ENCODE measurements around the gene TOX4.

The TOX4 gene

GRCh38 chr14:21518725-21519124, 41.7 kb downstream of the TOX4 start:
- TF ChIP-seq CTCF (IDR thresholded peaks at IDR 0.05; ENCODE audit: borderline replicate concordance, insufficient read depth, low read depth, low read length), result no peak
- no peak overlapping the region for H3K4me3 ChIP-seq (ENCODE audit: low read depth, low read length)

- H3K4me3 ChIP-seq (ENCODE audit: low read depth, low read length), result no peak overlapping the region
- TF ChIP-seq CTCF (IDR thresholded peaks at IDR 0.05; ENCODE audit: borderline replicate concordance, insufficient read depth, low read depth, low read length), result no peak
These were observed 43.8 kb downstream of the TOX4 start for GRCh38 chr14:21520767-21521166.

DNA sequence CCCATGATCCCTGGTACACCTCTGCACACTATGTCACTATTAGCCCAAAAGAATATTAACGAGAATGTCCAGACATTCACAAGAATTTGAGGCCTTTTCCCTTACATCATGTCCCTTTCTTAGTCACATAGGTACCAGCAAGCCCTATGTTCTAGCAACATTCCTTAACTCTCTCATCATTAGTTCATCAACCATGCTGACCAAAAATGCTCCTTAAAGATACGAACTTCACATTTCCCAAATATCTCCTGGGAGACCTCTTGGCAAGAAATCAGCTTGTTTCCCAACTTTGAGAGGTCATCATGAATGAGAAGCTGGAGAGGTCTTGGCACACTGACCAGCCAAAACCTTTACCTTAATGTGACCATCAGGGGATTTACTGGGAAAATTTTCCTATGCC, 44.5 kb downstream of the TOX4 start:
- no peak overlapping the region for H3K4me3 ChIP-seq (ENCODE audit: low read depth, low read length)
- TF ChIP-seq CTCF (IDR thresholded peaks at IDR 0.05; ENCODE audit: borderline replicate concordance, insufficient read depth, low read depth, low read length), result no peak

GRCh38 chr14:21523203-21523602, 46.2 kb downstream of the TOX4 start:
- no peak overlapping the region for H3K4me3 ChIP-seq (ENCODE audit: low read depth, low read length)
- TF ChIP-seq CTCF (IDR thresholded peaks at IDR 0.05; ENCODE audit: borderline replicate concordance, insufficient read depth, low read depth, low read length), result no peak

DNA sequence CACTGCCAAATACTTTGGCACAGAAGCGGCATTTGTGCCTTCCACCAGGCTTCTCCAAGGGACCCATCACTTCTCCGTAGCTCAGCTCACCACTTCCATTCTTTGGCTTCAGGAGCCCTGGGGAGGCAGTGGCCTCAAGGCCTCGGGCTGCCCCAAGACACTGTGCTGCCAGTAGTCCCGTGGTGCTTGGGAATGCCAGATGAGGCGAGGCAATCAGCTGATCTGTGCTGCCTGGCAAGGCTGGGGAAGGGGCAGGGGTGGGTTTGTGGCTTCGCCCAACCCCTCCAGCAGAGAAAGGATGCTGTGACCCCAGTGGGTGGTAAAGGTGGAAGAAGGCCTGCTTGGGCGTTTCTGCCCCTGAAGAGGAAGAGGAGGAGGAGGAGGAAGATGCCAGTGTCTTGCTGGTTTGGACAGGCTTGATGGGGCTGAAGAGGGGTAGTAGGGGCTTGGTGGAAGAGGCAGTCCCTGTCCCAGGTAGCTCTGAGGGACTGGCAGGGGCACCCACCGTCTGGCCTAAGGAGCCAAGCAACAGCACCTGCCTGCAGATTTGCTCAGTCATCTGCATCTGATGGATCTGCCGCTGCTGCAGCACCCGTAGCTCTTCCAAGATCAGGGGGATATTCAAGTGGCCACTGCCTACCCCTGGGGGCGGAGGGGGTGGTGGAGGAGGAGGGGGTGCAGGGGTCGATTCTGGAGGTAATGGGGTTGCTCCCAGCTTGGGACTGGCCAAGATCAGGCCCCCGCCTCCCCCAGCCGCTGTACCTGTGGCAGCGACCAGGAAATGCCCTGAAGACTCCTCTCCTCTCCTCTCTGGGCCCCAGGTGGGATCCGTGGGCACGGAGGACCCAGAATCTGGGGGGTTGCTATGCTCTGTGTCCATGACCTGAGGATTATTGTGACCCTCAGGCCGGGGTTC, 47.8 kb downstream of the TOX4 start:
- TF ChIP-seq CTCF (IDR thresholded peaks at IDR 0.05; ENCODE audit: borderline replicate concordance, insufficient read depth, low read depth, low read length), result no peak
- H3K4me3 ChIP-seq (ENCODE audit: low read depth, low read length), result no peak overlapping the region

DNA sequence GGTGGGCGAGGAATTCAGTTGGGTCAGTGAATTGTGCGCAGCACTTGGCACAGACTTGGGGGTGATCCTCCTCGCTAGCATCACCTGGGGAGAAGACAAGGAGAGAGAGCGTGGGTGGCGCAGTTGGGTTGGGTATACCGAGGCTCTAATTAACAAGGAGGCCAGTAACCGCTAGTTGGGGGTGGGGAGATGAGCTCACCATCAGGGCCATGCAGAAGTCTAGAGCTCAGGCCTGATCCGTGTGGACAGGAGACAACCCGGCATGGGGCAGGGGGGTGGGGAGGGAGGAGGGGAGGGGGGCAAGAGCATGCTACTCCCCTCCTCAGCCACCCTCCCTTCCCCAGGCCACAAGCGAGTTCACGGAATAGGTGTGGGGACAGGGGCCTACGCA, 48.6 kb downstream of the TOX4 start:
- TF ChIP-seq CTCF (IDR thresholded peaks at IDR 0.05; ENCODE audit: borderline replicate concordance, insufficient read depth, low read depth, low read length), result no peak
- peak overlapping the region; percentile 46 for H3K4me3 ChIP-seq (ENCODE audit: low read depth, low read length)

Measured in GM12875 (cell line).